LNCaP clone FGC (cell line): ENCODE data around the gene TRIOBP.

ENCODE experiments used
- DNase-seq: peaks from one replicate; pipeline ENCODE4 v3.0.0-alpha.2; 2011; ENCODE audit warnings: low read depth
- H3K4me3 ChIP-seq: 2 replicates; pipeline ENCODE4 v1.5.1; 2011; ENCODE audit warnings: mild to moderate bottlenecking, low read depth, low read length, control low read depth
- CTCF ChIP-seq: IDR thresholded peaks from 2 replicates; pipeline ENCODE4 v1.5.1; 2012; ENCODE audit warnings: mild to moderate bottlenecking; ENCODE audit not compliant: control insufficient read depth, insufficient read depth; ENCODE audit errors: extremely low read depth

The TRIOBP gene

GRCh38 chr22:37816543-37817180 is 119.8 kb downstream of the TRIOBP start:
- TF ChIP-seq CTCF = no peak
- no peak overlapping the region for H3K4me3 ChIP-seq
- DNase-seq = no peak

DNA sequence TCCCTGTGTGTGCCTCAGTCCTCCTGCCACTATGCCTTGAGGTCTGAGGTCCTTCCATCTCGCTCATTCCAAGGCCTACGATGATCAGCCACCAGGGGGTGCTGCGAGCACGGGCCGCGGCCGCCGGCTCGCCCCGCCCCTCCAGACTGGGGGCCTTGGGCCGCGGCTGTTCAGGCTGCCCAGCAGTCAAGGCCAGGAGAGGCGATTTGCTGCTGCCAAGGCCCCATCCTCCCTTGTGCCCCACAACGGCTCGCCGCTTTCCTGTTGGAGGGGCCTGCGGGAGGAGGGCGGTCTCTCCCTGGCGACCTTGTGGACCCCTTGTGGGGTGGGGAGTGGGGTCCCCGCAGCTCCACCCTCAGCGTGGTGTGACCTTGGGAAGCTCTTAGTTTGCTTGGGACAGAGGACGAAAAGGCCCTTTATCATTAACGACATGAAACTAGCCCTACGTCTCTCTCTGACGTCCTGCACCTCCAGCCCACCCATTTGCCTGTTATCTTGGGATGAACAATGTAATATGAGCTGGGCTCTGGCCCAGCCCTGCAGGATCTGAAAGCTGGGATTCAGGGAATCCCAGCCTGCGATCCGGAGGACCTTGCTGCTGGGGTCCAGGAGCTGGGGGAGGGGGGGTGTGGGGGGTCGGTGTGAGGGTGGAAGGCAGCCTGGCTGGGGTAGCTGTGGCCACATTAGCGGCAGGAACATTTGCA is 121.0 kb downstream of the TRIOBP start:
- DNase-seq = no peak
- H3K4me3 ChIP-seq = no peak overlapping the region
- peak; percentile 91 for TF ChIP-seq CTCF

- TF ChIP-seq CTCF = no peak
- DNase-seq = no peak
- H3K4me3 ChIP-seq = no peak overlapping the region
These were observed 121.7 kb downstream of the TRIOBP start for GRCh38 chr22:37818409-37819104.

DNA sequence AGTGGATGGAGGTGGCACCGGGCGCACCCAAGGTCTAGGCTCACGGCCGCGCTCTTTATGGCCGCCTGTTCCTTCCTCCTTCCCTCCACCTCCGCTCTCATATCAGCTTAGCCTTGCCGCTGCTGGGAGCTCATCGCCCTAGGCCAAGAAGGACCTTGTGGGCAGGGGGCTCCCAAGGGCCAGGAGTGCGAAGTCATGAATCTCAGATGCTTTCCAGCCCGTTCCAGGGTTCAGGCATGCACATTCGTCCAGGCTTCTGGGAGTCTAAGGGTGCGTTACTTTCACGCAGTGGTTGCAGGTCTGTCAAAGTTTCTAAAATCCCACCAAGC is 122.2 kb downstream of the TRIOBP start:
- DNase-seq = no peak
- no peak for TF ChIP-seq CTCF
- H3K4me3 ChIP-seq = no peak overlapping the region

GRCh38 chr22:37820350-37820749 is 123.5 kb downstream of the TRIOBP start:
- no peak for TF ChIP-seq CTCF

DNA sequence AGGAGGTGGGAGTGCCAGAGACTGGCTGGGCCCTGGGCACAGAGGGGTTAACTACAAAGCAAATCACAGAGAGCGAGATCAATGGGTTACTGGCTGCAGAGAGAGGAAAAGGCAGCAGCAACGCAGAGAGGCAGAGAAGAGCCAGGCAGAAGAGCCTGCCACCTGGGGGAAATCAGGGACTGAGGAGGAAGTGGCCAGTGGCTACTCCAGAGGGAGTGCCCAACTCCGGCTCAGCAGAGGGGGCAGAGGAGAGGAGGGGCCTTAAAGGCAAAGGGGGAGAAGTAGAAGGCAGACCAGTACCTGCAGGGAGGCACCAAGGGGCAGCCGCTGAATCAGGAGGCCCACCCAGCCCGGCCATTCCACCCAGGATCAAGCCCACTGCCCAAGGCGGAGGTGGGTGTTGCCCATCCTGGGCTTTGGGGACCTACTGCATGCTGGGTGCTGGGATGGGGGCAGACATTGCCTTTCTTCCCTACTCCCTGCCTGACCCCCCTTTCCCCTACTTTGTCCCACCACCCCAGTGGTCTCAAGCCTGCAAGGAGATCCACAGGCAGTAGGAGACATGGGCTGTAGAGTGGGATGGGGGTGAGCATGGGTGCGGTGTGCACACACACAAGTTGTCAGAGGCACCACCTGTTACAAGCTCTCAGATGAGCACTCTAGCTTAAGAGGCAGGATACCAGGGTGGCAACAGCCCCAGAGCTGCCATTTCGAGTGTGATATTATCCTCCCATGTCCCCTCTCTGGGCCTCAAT is 125.4 kb downstream of the TRIOBP start:
- no peak for DNase-seq
- no peak for TF ChIP-seq CTCF
- no peak overlapping the region for H3K4me3 ChIP-seq

More at GRCh38 chr22:37820350-37820749, 123.5 kb downstream of the TRIOBP start:
- H3K4me3 ChIP-seq = no peak overlapping the region
- no peak for DNase-seq
